GM12878 (cell line): Measurements from ENCODE around the gene CHCHD3. TPM values are rescaled to one million over a fixed set of nuclear protein-coding genes. Genes with fewer than 3 reads are reported as not detected.

Experiments
- ATAC-seq: fragments of 200-7000 bp; cut with Tn5 transposase; 3 replicates; pipeline ENCODE4 v1.9.1; 2020; ENCODE audit warnings: mild to moderate bottlenecking, moderate library complexity
- BruUV-seq: library from RNA; stranded (reverse); fragments of 400-500 nt; replicated peaks from 2 replicates; lab custom pipeline; 2021; lab: Mats Ljungman, UMichigan
- CTCF ChIA-PET: fragments of 300-600 bp; sonication (Branson Sonifier 250); formaldehyde crosslinking; extraction: SDS; loops from one replicate; lab custom pipeline; 2021; ENCODE audit warnings: inconsistent platforms; lab: Yijun Ruan, JAX
- POLR2A ChIA-PET: fragments of 350-600 bp; formaldehyde crosslinking; extraction: SDS; loops from one replicate; lab custom pipeline; 2021; ENCODE audit warnings: inconsistent platforms; lab: Charles Lee
- RAD21 ChIA-PET: fragments of 300-600 bp; sonication (Branson Sonifier 250); formaldehyde crosslinking; loops from one replicate; lab custom pipeline; 2023; ENCODE audit warnings: antibody characterized with exemption; ENCODE audit not compliant: unreplicated experiment; lab: Charles Lee
- SMC1A ChIA-PET: fragments of 300-600 bp; sonication (Branson Sonifier 250); formaldehyde crosslinking; loops from one replicate; lab custom pipeline; 2023; ENCODE audit not compliant: unreplicated experiment, uncharacterized antibody; lab: Charles Lee
- DNase-seq: peaks from one replicate; pipeline ENCODE4 v3.0.0-alpha.2; 2011; ENCODE audit warnings: low read depth, low spot score
- FAIRE-seq: peaks from 3 replicates; lab custom pipeline; 2011; peaks lifted over from hg19 to GRCh38; lab: Jason Lieb, UNC
- H2AFZ ChIP-seq: 2 replicates; pipeline ENCODE4 v1.6.0; 2011; ENCODE audit warnings: low read depth, low read length, control low read depth; ENCODE audit not compliant: control insufficient read depth
- H3K27ac ChIP-seq: 2 replicates; pipeline ENCODE4 v1.5.1; 2011; ENCODE audit warnings: control low read depth; ENCODE audit not compliant: control insufficient read depth, insufficient read depth
- H3K27me3 ChIP-seq, 2 experiments: replicated peaks in 1 of 2; 2 replicates each; pipeline versions ENCODE4 v1.6.0 to v1.6.1; 2011; ENCODE audit warnings: low read length in 1 of 2; ENCODE audit not compliant: control insufficient read depth in 2 of 2, insufficient read depth in 2 of 2
- H3K36me3 ChIP-seq, 2 experiments: 2 replicates each; pipeline ENCODE4 v1.5.1; 2011; ENCODE audit warnings: low read length in 1 of 2; ENCODE audit not compliant: control insufficient read depth in 2 of 2, insufficient read depth in 2 of 2
- H3K4me1 ChIP-seq: 2 replicates; pipeline ENCODE4 v1.6.1; 2011; ENCODE audit warnings: mild to moderate bottlenecking, low read length, moderate library complexity, mixed read lengths; ENCODE audit not compliant: control insufficient read depth, insufficient read depth
- H3K4me2 ChIP-seq: 2 replicates; pipeline ENCODE4 v1.6.0; 2011; ENCODE audit warnings: control low read depth; ENCODE audit not compliant: control insufficient read depth, insufficient read depth
- H3K4me3 ChIP-seq: fragments of 200-600 bp; sonication (generic); 2 replicates; pipeline ENCODE4 v1.5.1; 2016
- H3K79me2 ChIP-seq: 2 replicates; pipeline ENCODE4 v1.6.0; 2011; ENCODE audit warnings: low read length; ENCODE audit not compliant: control insufficient read depth, insufficient read depth
- H3K9ac ChIP-seq: 2 replicates; pipeline ENCODE4 v1.8.0; 2011; ENCODE audit warnings: low read length, control low read depth, mixed read lengths; ENCODE audit not compliant: control insufficient read depth, insufficient read depth
- H3K9me3 ChIP-seq: replicated peaks from 3 replicates; pipeline ENCODE4 v1.5.1; 2011; ENCODE audit warnings: mild to moderate bottlenecking, low read length; ENCODE audit not compliant: control insufficient read depth, insufficient read depth
- H4K20me1 ChIP-seq: 2 replicates; pipeline ENCODE4 v1.6.0; 2011; ENCODE audit not compliant: control insufficient read depth, insufficient read depth
- CUX1 ChIP-seq: IDR thresholded peaks from 2 replicates; pipeline ENCODE4 v1.6.1; 2012; ENCODE audit warnings: improper control_type of control experiment, low read depth, low read length; ENCODE audit not compliant: insufficient replicate concordance
- GABPA ChIP-seq: IDR thresholded peaks from 2 replicates; pipeline ENCODE4 v1.6.1; 2014; ENCODE audit warnings: antibody characterized with exemption, low read depth, mild to moderate bottlenecking, inconsistent platforms
- NFXL1 ChIP-seq: fragments of 450-650 bp; IDR thresholded peaks from 2 replicates; pipeline ENCODE4 v1.6.1; 2017; ENCODE audit warnings: antibody characterized with exemption, mild to moderate bottlenecking, borderline replicate concordance
- RUNX3 ChIP-seq: IDR thresholded peaks from 2 replicates; pipeline ENCODE4 v1.6.1; 2012; ENCODE audit warnings: low read length, inconsistent platforms
- TARDBP ChIP-seq: IDR thresholded peaks from 2 replicates; pipeline ENCODE4 v1.6.1; 2016; ENCODE audit warnings: borderline replicate concordance
- WGBS: methylation state at CpG from one replicate; pipeline ENCODE4 v1.1.6; 2016; ENCODE audit warnings: low lambda C conversion rate; ENCODE audit not compliant: insufficient replicate concordance, insufficient coverage; ENCODE audit errors: missing lambda C conversion rate; 5-methylcytosine and 5-hydroxymethylcytosine counted together
- in situ Hi-C: fragments of 300-500 bp; cut with MboI; formaldehyde crosslinking; loops from 9 replicates; pipeline ENCODE4 v1.14.3; 2018; ENCODE audit warnings: mixed read lengths
- intact Hi-C: fragments of 100-400 bp; cut with micrococcal nuclease; formaldehyde crosslinking; loops from one replicate; pipeline ENCODE4 v1.14.2; 2022; ENCODE audit not compliant: unreplicated experiment
- polyA plus RNA-seq, 11 experiments: library from polyadenylated mRNA; depleted of rRNA in 4 of 11; unstranded in 6 of 11; stranded (reverse) in 5 of 11; fragments of >200 nt; fragmentation: Nextera tagmentation in 4 of 11; fragmentation: Illumina TruSeq in 1 of 11; extraction: Ambion mirVana in 4 of 11; extraction: Trizol in 1 of 11; gene quantifications; 1 replicate in 1 of 11; 2 replicates in 10 of 11; pipeline versions ENCODE4 v1.2.1 to v1.2.3, GENCODE V29; 2011 to 2016; ENCODE audit warnings: inconsistent platforms in 2 of 11, missing spikeins in 2 of 11, low read depth in 1 of 11
- total RNA-seq, 4 experiments: library from RNA; depleted of rRNA in 3 of 4; stranded (reverse); fragments of >200 nt in 3 of 4; fragmentation: Illumina TruSeq in 1 of 4; extraction: Trizol in 1 of 4; gene quantifications; 2 replicates each; pipeline versions ENCODE4 v1.2.1 to v1.2.3, GENCODE V29; 2013 to 2021
- TF ChIP-seq, protein P1 (sequence below): fragments of 450-650 bp; IDR thresholded peaks from 2 replicates; pipeline ENCODE4 v1.6.1; 2017; ENCODE audit warnings: low read depth, mild to moderate bottlenecking, moderate library complexity
- TF ChIP-seq, protein P2 (sequence below): fragments of 450-650 bp; IDR thresholded peaks from 2 replicates; pipeline ENCODE4 v1.6.1; 2017; ENCODE audit warnings: mild to moderate bottlenecking, moderate library complexity

The CHCHD3 gene
- total and polyA plus RNA-seq, 10 of the 15 experiments (the other 5 are each of a cell fraction or from before 2014, with no cell fraction given) = 38.3 to 178 (median 96.2) TPM

DNA sequence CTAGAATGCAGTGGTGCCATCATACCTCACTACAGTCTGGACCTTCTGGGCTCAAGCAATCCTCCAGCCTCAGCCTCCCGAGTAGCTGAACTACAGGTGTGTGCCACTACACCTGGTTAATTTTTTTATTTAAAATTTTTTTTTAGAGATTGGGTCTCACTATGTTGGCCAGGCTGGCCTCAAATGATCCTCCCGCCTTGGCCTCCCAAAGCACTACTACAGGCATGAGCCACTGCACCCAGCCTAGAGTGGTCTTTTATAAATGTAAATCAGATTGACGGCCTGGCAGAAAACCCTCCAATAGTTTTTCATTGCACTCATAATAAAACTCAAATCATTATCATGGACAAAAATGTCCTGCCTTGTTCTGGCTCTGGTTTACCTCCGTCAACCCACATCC is 303.9 kb downstream of the CHCHD3 start:
- Histone ChIP-seq H4K20me1 (no peaks in the 10 kb centered on the region), H3K27ac (no peak overlapping the region), H3K9me3 (no peaks in the 10 kb centered on the region), H3K36me3 (no peaks in the 10 kb centered on the region), H3K27me3 (no peaks in the 10 kb centered on the region), H2AFZ (no peak overlapping the region), H3K79me2 (no peaks in the 10 kb centered on the region), H3K9ac (no peak overlapping the region), H3K4me3 (no peak overlapping the region), H3K4me2 (no peak overlapping the region), H3K4me1 (no peaks in the 10 kb centered on the region)
- ATAC-seq = no peak
- DNase-seq = no peak
- no TSS peak for BruUV-seq
- RAD21 ChIA-PET = no interaction called here
- in situ Hi-C loops (no loop called here), intact Hi-C loops (no loop called here)
- CTCF ChIA-PET = no interaction called here
- TF ChIP-seq, protein P1, sequence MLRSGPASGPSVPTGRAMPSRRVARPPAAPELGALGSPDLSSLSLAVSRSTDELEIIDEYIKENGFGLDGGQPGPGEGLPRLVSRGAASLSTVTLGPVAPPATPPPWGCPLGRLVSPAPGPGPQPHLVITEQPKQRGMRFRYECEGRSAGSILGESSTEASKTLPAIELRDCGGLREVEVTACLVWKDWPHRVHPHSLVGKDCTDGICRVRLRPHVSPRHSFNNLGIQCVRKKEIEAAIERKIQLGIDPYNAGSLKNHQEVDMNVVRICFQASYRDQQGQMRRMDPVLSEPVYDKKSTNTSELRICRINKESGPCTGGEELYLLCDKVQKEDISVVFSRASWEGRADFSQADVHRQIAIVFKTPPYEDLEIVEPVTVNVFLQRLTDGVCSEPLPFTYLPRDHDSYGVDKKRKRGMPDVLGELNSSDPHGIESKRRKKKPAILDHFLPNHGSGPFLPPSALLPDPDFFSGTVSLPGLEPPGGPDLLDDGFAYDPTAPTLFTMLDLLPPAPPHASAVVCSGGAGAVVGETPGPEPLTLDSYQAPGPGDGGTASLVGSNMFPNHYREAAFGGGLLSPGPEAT = no peak
- TF ChIP-seq TARDBP = no peak
- TF ChIP-seq CUX1 = no peak
- TF ChIP-seq, protein P2, sequence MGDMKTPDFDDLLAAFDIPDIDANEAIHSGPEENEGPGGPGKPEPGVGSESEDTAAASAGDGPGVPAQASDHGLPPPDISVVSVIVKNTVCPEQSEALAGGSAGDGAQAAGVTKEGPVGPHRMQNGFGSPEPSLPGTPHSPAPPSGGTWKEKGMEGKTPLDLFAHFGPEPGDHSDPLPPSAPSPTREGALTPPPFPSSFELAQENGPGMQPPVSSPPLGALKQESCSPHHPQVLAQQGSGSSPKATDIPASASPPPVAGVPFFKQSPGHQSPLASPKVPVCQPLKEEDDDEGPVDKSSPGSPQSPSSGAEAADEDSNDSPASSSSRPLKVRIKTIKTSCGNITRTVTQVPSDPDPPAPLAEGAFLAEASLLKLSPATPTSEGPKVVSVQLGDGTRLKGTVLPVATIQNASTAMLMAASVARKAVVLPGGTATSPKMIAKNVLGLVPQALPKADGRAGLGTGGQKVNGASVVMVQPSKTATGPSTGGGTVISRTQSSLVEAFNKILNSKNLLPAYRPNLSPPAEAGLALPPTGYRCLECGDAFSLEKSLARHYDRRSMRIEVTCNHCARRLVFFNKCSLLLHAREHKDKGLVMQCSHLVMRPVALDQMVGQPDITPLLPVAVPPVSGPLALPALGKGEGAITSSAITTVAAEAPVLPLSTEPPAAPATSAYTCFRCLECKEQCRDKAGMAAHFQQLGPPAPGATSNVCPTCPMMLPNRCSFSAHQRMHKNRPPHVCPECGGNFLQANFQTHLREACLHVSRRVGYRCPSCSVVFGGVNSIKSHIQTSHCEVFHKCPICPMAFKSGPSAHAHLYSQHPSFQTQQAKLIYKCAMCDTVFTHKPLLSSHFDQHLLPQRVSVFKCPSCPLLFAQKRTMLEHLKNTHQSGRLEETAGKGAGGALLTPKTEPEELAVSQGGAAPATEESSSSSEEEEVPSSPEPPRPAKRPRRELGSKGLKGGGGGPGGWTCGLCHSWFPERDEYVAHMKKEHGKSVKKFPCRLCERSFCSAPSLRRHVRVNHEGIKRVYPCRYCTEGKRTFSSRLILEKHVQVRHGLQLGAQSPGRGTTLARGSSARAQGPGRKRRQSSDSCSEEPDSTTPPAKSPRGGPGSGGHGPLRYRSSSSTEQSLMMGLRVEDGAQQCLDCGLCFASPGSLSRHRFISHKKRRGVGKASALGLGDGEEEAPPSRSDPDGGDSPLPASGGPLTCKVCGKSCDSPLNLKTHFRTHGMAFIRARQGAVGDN = no peak
- no peak for TF ChIP-seq RUNX3
- TF ChIP-seq NFXL1 = no peak
- TF ChIP-seq GABPA = no peak
- no peak for FAIRE-seq
- 85% methylated on average over 4 of the region's 4 CpGs for WGBS
- SMC1A ChIA-PET = no interaction called here
- POLR2A ChIA-PET = no interaction called here
